Duodenal mucosa (tissue), 2 donors: ENCODE measurements around the gene ZNF426.
"Not testable (repeated sequence)": the region's sequence is repeated elsewhere in the genome, so short reads cannot be mapped to it uniquely, and the experiment has no call there.

Experiments used
- H3K27ac ChIP-seq: one replicate; pipeline ENCODE4 v1.7.0; 2013; ENCODE audit warnings: low read depth, low read length
- H3K27me3 ChIP-seq, 2 donors: one replicate each; pipeline ENCODE4 v1.7.0; 2013; ENCODE audit warnings: low read length in 2 of 2, control low read depth in 1 of 2; ENCODE audit not compliant: insufficient read depth in 2 of 2, control insufficient read depth in 1 of 2
- H3K36me3 ChIP-seq, 2 donors: one replicate each; pipeline ENCODE4 v1.7.0; 2013; ENCODE audit warnings: low read length in 2 of 2, control low read depth in 1 of 2; ENCODE audit not compliant: insufficient read depth in 2 of 2, control insufficient read depth in 1 of 2
- H3K4me1 ChIP-seq, 2 donors: one replicate each; pipeline ENCODE4 v1.7.0; 2013; ENCODE audit warnings: low read length in 2 of 2, control low read depth in 1 of 2; ENCODE audit not compliant: insufficient read depth in 2 of 2, control insufficient read depth in 1 of 2
- H3K4me3 ChIP-seq, 2 donors: one replicate each; pipeline ENCODE4 v1.7.0; 2013; ENCODE audit warnings: low read length in 2 of 2, low read depth in 1 of 2
- H3K9ac ChIP-seq, 2 donors: one replicate each; pipeline ENCODE4 v1.7.0; 2013; ENCODE audit warnings: low read length in 2 of 2, low read depth in 1 of 2
- H3K9me3 ChIP-seq, 2 donors: one replicate each; pipeline ENCODE4 v1.7.0; 2013; ENCODE audit warnings: low read length in 2 of 2, control low read depth in 1 of 2; ENCODE audit not compliant: control insufficient read depth in 1 of 2

Gene ZNF426

DNA sequence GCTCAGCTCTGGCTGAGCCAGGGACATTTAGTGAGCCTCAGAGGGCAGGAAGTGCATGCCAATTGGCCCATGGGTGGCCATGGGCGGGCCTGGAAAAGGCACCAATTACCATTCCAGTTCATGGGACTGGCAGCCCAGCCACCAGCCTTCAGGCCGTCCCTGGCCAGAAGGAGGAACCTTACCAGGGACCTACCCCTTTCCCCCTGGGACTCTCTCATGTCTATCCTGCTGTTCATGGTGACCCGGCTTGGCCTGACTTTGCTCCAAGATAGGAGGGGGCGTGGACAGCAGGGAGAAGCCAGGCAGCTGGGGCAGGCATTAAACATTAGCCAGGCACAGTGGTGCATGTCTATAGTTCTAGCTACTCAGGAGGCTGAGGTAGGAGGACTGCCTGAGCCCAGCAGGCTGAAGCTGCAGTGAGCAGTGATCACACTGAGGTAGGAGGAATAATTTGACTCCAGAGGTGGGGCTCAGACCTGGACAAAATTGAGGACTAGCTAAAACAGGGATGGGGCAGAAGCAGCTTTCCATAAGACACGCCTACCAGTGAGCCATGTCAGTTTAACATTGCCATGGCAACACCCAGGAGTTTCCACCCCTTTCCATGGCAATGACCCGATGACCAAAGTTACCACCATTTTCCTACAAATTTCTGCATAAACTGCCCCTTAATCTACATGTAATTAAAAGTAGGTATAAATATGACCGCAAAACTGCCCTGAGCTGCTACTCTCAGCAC, 14.3 kb upstream of the ZNF426 start:
- Histone ChIP-seq H3K9ac (no peak overlapping the region), H3K9me3 (peaks cover 28 to 36% of the 10 kb centered on the region in 2 donors), H3K4me1 (no peaks in the 10 kb centered on the region), H3K27ac (no peak overlapping the region), H3K4me3 (no peak overlapping the region), H3K27me3 (no peaks in the 10 kb centered on the region), H3K36me3 (peaks cover 0 to 3% of the 10 kb centered on the region in 2 donors)

DNA sequence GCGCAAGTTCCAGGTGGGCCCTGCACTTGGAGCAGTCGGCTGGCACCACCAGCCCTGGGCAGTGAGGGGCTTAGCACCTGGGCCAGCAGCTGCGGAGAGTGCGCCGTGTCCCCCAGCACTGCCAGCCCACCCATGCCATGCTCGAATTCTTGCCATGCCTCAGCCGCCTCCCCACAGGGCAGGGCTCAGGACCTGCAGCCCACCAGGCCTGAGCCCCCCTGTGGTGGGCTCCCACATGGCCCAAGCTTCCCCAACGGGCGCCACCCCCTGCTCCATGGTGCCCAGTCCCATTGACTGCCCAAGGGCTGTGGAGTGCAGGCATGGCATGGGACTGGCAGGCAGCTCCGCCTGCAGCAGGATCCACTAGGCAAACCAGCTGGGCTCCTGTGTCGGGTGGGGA, 9.4 kb upstream of the ZNF426 start:
- Histone ChIP-seq H3K27me3 (no peaks in the 10 kb centered on the region), H3K9ac (no peak overlapping the region), H3K36me3 (no peaks in the 10 kb centered on the region), H3K9me3 (peaks cover 22 to 23% of the 10 kb centered on the region in 2 donors), H3K27ac (no peak overlapping the region), H3K4me1 (no peaks in the 10 kb centered on the region), H3K4me3 (no peak overlapping the region)

DNA sequence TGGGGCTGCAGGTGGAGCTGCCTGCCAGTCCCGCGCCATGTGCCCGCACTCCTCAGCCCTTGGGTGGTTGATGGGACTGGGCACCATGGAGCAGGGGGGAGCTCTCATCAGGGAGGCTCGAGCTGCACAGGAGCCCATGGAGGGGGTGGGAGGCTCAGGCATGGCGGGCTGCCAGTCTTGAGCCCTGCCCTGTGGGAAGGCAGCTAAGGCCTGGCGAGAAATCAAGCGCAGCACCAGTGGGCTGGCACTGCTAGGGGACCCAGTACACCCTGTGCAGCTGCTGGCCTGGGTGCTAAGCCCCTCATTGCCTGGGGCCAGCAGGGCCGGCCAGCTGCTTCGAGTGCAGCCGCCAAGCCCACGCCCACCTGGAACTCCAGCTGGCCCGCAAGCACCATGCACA, 2.8 kb upstream of the ZNF426 start:
- H3K9me3 ChIP-seq, result peaks cover 10 to 14% of the 10 kb centered on the region in 2 donors
- H3K27ac ChIP-seq, H3K9ac ChIP-seq, H3K4me1 ChIP-seq, H3K4me3 ChIP-seq, H3K27me3 ChIP-seq, H3K36me3 ChIP-seq: not testable (repeated sequence)

DNA sequence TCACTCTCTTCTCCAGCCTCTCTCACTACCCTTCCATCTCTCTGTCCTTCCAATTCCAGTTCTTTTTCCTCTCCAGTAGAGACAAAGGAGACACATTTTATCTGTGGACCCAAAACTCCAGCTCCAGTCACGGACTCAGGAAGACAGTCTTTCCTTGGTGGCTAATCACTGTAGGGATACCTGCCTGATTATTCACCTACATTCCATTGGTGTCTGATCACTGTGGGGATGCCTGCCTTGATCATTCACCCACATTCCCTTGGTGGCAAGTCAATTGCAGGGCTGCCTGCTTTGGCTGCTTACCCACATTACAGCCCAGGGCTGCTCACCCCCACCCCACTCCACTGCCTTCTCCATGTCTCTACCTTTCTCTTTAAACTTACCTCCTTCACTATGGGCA, 1.5 kb upstream of the ZNF426 start:
- not testable (repeated sequence) for H3K4me3 ChIP-seq, H3K27ac ChIP-seq, H3K27me3 ChIP-seq, H3K4me1 ChIP-seq, H3K9ac ChIP-seq
- Histone ChIP-seq H3K9me3 (peaks cover 4 to 18% of the 10 kb centered on the region in 2 donors), H3K36me3 (peaks cover 10 to 18% of the 10 kb centered on the region in 2 donors)

DNA sequence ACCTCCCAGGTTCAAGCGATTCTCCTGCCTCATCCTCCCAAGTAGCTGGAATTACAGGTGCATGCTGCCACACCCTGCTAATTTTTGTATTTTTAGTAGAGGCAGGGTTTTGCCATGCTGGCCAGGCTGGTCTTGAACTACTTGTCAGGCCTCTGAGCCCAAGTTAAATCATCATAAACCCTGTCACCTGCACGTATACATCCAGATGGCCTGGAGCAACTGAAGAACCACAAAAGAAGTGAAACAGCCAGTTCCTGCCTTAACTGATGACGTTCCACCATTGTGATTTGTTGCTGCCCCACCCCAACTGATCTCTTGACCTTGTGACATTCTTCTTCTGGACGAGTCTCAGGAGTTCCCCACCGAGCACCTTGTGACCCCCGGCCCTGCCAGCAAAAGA, 756 bp upstream of the ZNF426 start:
- H3K4me3 ChIP-seq, result peak overlapping the region; percentile 89 to 97
- H3K27me3 ChIP-seq, H3K27ac ChIP-seq, H3K4me1 ChIP-seq, H3K9ac ChIP-seq: not testable (repeated sequence)
- H3K36me3 ChIP-seq, result peaks cover 17 to 25% of the 10 kb centered on the region in 2 donors
- peaks cover 2 to 21% of the 10 kb centered on the region in 2 donors for H3K9me3 ChIP-seq

DNA sequence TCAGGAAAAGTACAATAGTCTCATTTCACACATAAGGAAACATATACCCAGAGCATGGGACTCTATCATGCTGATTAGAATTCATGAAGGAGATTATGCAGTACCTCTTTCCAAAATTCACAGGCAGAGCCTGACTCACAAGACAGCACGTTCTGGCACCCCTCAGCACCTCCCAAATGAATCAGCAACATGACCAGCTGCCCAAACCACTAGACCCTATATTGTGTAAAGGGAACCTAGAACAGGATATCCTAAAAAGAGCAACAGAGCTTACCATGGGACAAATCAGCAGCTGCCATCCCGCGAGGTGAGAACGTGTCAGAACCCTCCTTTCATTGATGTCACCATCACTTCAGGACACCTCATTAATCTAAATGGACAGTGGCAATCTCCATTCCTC, 2.5 kb downstream of the ZNF426 start:
- no peak overlapping the region for H3K9ac ChIP-seq
- H3K4me3 ChIP-seq, result no peak overlapping the region
- H3K36me3 ChIP-seq, result peaks cover 37 to 58% of the 10 kb centered on the region in 2 donors
- peaks cover 30 to 39% of the 10 kb centered on the region in 2 donors for H3K9me3 ChIP-seq
- H3K27me3 ChIP-seq, result no peaks in the 10 kb centered on the region
- peaks cover 0 to 4% of the 10 kb centered on the region in 2 donors for H3K4me1 ChIP-seq
- no peak overlapping the region for H3K27ac ChIP-seq

DNA sequence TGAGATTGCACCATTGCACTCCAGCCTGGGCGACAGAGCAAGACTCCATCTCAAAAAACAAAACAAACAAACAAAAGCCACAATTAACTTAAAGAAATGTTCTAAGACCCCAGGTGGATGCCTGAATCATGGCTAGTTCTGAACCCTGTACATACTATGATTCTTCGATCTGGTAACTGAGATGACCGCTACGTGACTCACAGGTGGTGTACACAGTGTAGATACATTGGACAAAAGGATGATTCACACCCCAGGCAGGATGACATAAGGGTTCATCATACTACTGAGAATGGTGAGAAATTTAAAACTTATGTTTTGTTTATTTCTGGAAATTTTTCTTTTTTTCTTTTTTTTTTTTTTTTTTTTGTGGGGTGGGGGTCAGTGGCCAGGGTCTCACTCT, 6.5 kb downstream of the ZNF426 start:
- H3K27me3 ChIP-seq, result no peaks in the 10 kb centered on the region
- H3K4me3 ChIP-seq, result no peak overlapping the region
- no peaks in the 10 kb centered on the region for H3K4me1 ChIP-seq
- H3K9me3 ChIP-seq, result peaks cover 65 to 67% of the 10 kb centered on the region in 2 donors
- no peak overlapping the region for H3K27ac ChIP-seq
- H3K9ac ChIP-seq, result no peak overlapping the region
- H3K36me3 ChIP-seq, result peaks cover 69 to 93% of the 10 kb centered on the region in 2 donors

DNA sequence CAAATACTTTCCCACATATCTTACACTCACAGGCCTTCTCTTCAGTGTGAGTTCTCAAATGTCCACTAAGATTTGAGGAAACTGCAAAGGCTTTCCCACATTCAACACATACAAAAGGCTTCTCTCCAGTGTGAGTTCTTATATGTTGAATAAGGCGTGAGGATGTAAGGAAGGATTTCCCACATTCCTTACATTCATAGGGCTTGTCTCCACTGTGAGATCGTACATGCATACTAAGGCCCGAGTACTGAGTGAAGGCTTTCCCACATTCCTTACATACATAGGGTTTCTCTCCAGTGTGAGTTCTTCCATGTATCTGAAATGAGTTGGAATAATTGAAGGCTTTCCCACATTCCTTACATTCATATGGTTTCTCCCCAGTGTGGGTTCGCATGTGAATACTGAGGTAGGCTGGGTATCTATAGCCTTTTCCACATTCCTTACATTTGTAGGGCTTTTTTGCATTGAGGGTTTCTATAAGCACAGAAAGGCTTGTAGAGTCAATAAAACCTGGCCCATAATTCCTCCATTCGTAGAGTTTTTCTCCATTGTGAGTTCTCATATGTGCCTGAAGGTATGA, 9.6 kb downstream of the ZNF426 start:
- Histone ChIP-seq H3K36me3 (peaks cover 48 to 65% of the 10 kb centered on the region in 2 donors), H3K27me3 (no peaks in the 10 kb centered on the region), H3K9ac (no peak overlapping the region), H3K4me1 (no peaks in the 10 kb centered on the region), H3K27ac (no peak overlapping the region), H3K9me3 (peaks cover 67 to 85% of the 10 kb centered on the region in 2 donors), H3K4me3 (peak overlapping the region; percentile 26 to 34)

DNA sequence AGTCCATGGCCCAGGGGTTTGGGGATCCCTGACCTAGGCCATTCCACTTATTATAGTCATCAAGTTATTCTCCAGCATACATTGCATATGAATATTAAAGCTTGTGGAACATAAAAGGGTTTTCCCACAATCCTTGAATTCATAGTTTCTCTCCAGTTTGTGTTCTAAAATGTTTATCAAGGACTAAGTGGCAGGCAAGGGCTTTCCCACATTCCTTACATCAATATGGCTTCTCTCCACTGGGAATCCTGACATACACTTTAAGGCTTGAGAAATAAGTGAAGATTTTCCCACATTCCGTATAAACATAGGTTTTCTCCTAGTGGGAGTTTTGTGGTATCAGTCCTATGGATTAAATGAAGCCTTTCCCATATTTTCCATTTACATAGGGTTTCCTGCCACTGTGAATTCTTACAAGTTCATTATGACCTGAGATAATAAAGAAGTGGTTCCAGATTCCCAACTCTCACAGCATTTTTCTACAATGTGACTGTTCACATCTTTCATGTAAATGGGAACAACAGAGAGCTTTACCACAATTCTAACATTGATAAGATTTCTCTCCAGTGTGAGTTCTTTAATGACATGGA, 14.5 kb downstream of the ZNF426 start:
- H3K27ac ChIP-seq, result no peak overlapping the region
- H3K27me3 ChIP-seq, result no peaks in the 10 kb centered on the region
- H3K4me3 ChIP-seq, result peak overlapping the region; percentile 25 to 29
- no peak overlapping the region for H3K9ac ChIP-seq
- H3K9me3 ChIP-seq, result peaks cover 68 to 80% of the 10 kb centered on the region in 2 donors
- H3K4me1 ChIP-seq, result no peaks in the 10 kb centered on the region
- H3K36me3 ChIP-seq, result peaks cover 16 to 19% of the 10 kb centered on the region in 2 donors

DNA sequence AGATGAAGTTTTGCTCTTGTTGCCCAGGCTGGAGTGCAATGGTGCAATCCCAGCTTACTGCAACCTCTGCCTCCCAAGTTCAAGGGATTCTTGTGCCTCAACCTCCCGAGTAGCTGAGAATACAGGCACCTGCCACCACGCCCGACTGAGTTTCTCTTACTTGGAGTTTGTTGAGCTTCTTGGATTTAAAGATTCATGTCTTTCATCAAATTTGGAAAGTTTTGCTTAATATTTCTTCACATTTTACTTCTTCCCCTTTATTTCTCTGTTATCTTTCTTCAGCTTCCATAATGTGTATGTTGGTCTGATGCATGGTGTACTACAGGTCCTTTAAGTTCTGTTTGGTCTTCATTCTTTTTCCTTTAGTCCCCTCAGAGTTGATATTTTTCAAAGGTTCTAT, 31.2 kb downstream of the ZNF426 start:
- Histone ChIP-seq H3K36me3 (no peaks in the 10 kb centered on the region), H3K27me3 (no peaks in the 10 kb centered on the region), H3K9me3 (peaks cover 16 to 20% of the 10 kb centered on the region in 2 donors), H3K4me1 (no peaks in the 10 kb centered on the region), H3K9ac (no peak overlapping the region), H3K4me3 (no peak overlapping the region), H3K27ac (no peak overlapping the region)
